Activated T-cell treated with anti-CD3 and anti-CD28 coated beads, Interleukin-2, amount 50 U/mL, for 72 hours (primary cell): ENCODE data around the gene ANKRD44. TPM values are rescaled to one million over a fixed set of nuclear protein-coding genes. Genes with fewer than 3 reads are reported as not detected.

Source experiments
- ATAC-seq, 2 donors: fragments of 150-1000 bp; cut with Tn5 transposase; replicated peaks in 1 of 2; 2 replicates each; pipeline ENCODE4 v1.10.0; 2021; ENCODE audit warnings: moderate library complexity in 2 of 2, mild to moderate bottlenecking in 1 of 2
- DNase-seq, 2 donors: peaks; one replicate each; pipeline ENCODE4 v3.0.0; 2021 to 2022; ENCODE audit warnings: mixed read lengths in 1 of 2
- H3K27ac Mint-ChIP-seq: one replicate; pipeline ENCODE4 v1.8.0; 2022; ENCODE audit warnings: mild to moderate bottlenecking, moderate library complexity, mixed read lengths
- H3K27me3 Mint-ChIP-seq: one replicate; pipeline ENCODE4 v1.8.0; 2022; ENCODE audit warnings: low read depth, mixed read lengths
- H3K36me3 Mint-ChIP-seq, 2 donors: one replicate each; pipeline ENCODE4 v1.8.0; 2022; ENCODE audit warnings: mixed read lengths in 2 of 2, mild to moderate bottlenecking in 1 of 2; ENCODE audit not compliant: insufficient read depth in 2 of 2
- H3K4me1 Mint-ChIP-seq: one replicate; pipeline ENCODE4 v1.8.0; 2022; ENCODE audit warnings: low read depth, mixed read lengths
- H3K4me3 Mint-ChIP-seq, 2 donors: one replicate each; pipeline ENCODE4 v1.8.0; 2022; ENCODE audit warnings: mild to moderate bottlenecking in 2 of 2, mixed read lengths in 2 of 2, moderate library complexity in 2 of 2
- H3K9me3 Mint-ChIP-seq, 2 donors: one replicate each; pipeline ENCODE4 v1.8.0; 2022; ENCODE audit warnings: mixed read lengths in 2 of 2
- total RNA-seq, 2 donors: library from RNA; stranded (reverse); gene quantifications; one replicate each; pipeline ENCODE4 v1.2.3, GENCODE V29; 2022

The ANKRD44 gene
- total RNA-seq, 2 donors from 2014 or later: 114 to 141 TPM

- Mint-ChIP-seq H3K4me3 (no peak overlapping the region), H3K27ac (peak overlapping the region; percentile 79), H3K27me3 (no peaks in the 10 kb centered on the region), H3K9me3 (no peaks in the 10 kb centered on the region), H3K36me3 (peaks cover 13 to 17% of the 10 kb centered on the region in 2 donors), H3K4me1 (peaks cover 57% of the 10 kb centered on the region)
- DNase-seq: no peak
- no peak for ATAC-seq
Measured at GRCh38 chr2:197181491-197181890, 129.1 kb downstream of the ANKRD44 start.

GRCh38 chr2:197179744-197180498 lies 130.7 kb downstream of the ANKRD44 start:
- Mint-ChIP-seq H3K4me1 (peaks cover 47% of the 10 kb centered on the region), H3K27me3 (no peaks in the 10 kb centered on the region), H3K36me3 (peaks cover 11 to 12% of the 10 kb centered on the region in 2 donors), H3K9me3 (no peaks in the 10 kb centered on the region), H3K4me3 (no peak overlapping the region), H3K27ac (no peak overlapping the region)
- DNase-seq (no peak), ATAC-seq (no peak)

GRCh38 chr2:197176522-197176921 lies 134.1 kb downstream of the ANKRD44 start:
- H3K27me3 Mint-ChIP-seq: no peaks in the 10 kb centered on the region
- H3K9me3 Mint-ChIP-seq: no peaks in the 10 kb centered on the region
- H3K27ac Mint-ChIP-seq: peak overlapping the region; percentile 40
- peaks cover 34% of the 10 kb centered on the region for H3K4me1 Mint-ChIP-seq
- DNase-seq (no peak), ATAC-seq (no peak)
- H3K36me3 Mint-ChIP-seq: peaks cover 0 to 14% of the 10 kb centered on the region in 2 donors
- H3K4me3 Mint-ChIP-seq: no peak overlapping the region

GRCh38 chr2:197174539-197175094 lies 136.0 kb downstream of the ANKRD44 start:
- H3K4me1 Mint-ChIP-seq: peaks cover 31% of the 10 kb centered on the region
- H3K4me3 Mint-ChIP-seq: no peak overlapping the region
- H3K27me3 Mint-ChIP-seq: no peaks in the 10 kb centered on the region
- peaks cover 1 to 14% of the 10 kb centered on the region in 2 donors for H3K36me3 Mint-ChIP-seq
- no peak overlapping the region for H3K27ac Mint-ChIP-seq
- ATAC-seq (peak; percentile 63 to 77), DNase-seq (no peak)
- H3K9me3 Mint-ChIP-seq: no peaks in the 10 kb centered on the region

GRCh38 chr2:197171582-197171981 lies 139.0 kb downstream of the ANKRD44 start:
- no peak for ATAC-seq
- peaks cover 1 to 16% of the 10 kb centered on the region in 2 donors for H3K36me3 Mint-ChIP-seq
- H3K27ac Mint-ChIP-seq: no peak overlapping the region

GRCh38 chr2:197170208-197170607 lies 140.4 kb downstream of the ANKRD44 start:
- H3K36me3 Mint-ChIP-seq: peaks cover 1 to 16% of the 10 kb centered on the region in 2 donors
- H3K27ac Mint-ChIP-seq: peak overlapping the region; percentile 74
- H3K4me1 Mint-ChIP-seq: peaks cover 59% of the 10 kb centered on the region

More at GRCh38 chr2:197171582-197171981, 139.0 kb downstream of the ANKRD44 start:
- Mint-ChIP-seq H3K9me3 (no peaks in the 10 kb centered on the region), H3K27me3 (no peaks in the 10 kb centered on the region), H3K4me3 (no peak overlapping the region), H3K4me1 (peaks cover 56% of the 10 kb centered on the region)
- no peak for DNase-seq

GRCh38 chr2:197168705-197169104 lies 141.9 kb downstream of the ANKRD44 start:
- Mint-ChIP-seq H3K27ac (peak overlapping the region; percentile 16), H3K27me3 (no peaks in the 10 kb centered on the region), H3K4me3 (peak overlapping the region in 1 of 2 donors; percentile 24)

More at GRCh38 chr2:197170208-197170607, 140.4 kb downstream of the ANKRD44 start:
- Mint-ChIP-seq H3K4me3 (no peak overlapping the region), H3K9me3 (no peaks in the 10 kb centered on the region), H3K27me3 (no peaks in the 10 kb centered on the region)
- DNase-seq (no peak), ATAC-seq (no peak)

GRCh38 chr2:197167608-197168314 lies 142.8 kb downstream of the ANKRD44 start:
- Mint-ChIP-seq H3K36me3 (peaks cover 1 to 15% of the 10 kb centered on the region in 2 donors), H3K27ac (peak overlapping the region; percentile 32), H3K4me1 (peaks cover 64% of the 10 kb centered on the region), H3K27me3 (no peaks in the 10 kb centered on the region), H3K9me3 (no peaks in the 10 kb centered on the region), H3K4me3 (peak overlapping the region in 1 of 2 donors; percentile 1)
- no peak for DNase-seq
- ATAC-seq: peak in 1 of 2 donors; percentile 23

More at GRCh38 chr2:197168705-197169104, 141.9 kb downstream of the ANKRD44 start:
- no peaks in the 10 kb centered on the region for H3K9me3 Mint-ChIP-seq
- H3K4me1 Mint-ChIP-seq: peaks cover 60% of the 10 kb centered on the region
- ATAC-seq: peak; percentile 83 to 89
- H3K36me3 Mint-ChIP-seq: peaks cover 1 to 18% of the 10 kb centered on the region in 2 donors
- peak; percentile 76 to 78 for DNase-seq

GRCh38 chr2:197165020-197165419 lies 145.6 kb downstream of the ANKRD44 start:
- H3K4me1 Mint-ChIP-seq: peaks cover 81% of the 10 kb centered on the region
- peak overlapping the region; percentile 39 for H3K27ac Mint-ChIP-seq
- H3K36me3 Mint-ChIP-seq: peaks cover 0 to 12% of the 10 kb centered on the region in 2 donors
- ATAC-seq (no peak), DNase-seq (no peak)
- H3K4me3 Mint-ChIP-seq: no peak overlapping the region
- H3K27me3 Mint-ChIP-seq: no peaks in the 10 kb centered on the region
- no peaks in the 10 kb centered on the region for H3K9me3 Mint-ChIP-seq

- Mint-ChIP-seq H3K9me3 (no peaks in the 10 kb centered on the region), H3K27ac (no peak overlapping the region), H3K4me3 (no peak overlapping the region), H3K4me1 (peaks cover 84% of the 10 kb centered on the region), H3K27me3 (no peaks in the 10 kb centered on the region), H3K36me3 (peaks cover 0 to 12% of the 10 kb centered on the region in 2 donors)
- ATAC-seq: no peak
- no peak for DNase-seq
Measured at GRCh38 chr2:197164141-197164754, 146.3 kb downstream of the ANKRD44 start.

GRCh38 chr2:197163712-197164140 lies 146.9 kb downstream of the ANKRD44 start:
- H3K27me3 Mint-ChIP-seq: no peaks in the 10 kb centered on the region
- ATAC-seq (no peak), DNase-seq (no peak)
- no peak overlapping the region for H3K4me3 Mint-ChIP-seq
- H3K9me3 Mint-ChIP-seq: no peaks in the 10 kb centered on the region
- H3K4me1 Mint-ChIP-seq: peaks cover 84% of the 10 kb centered on the region
- H3K36me3 Mint-ChIP-seq: peaks cover 0 to 15% of the 10 kb centered on the region in 2 donors
- no peak overlapping the region for H3K27ac Mint-ChIP-seq

- Mint-ChIP-seq H3K9me3 (no peaks in the 10 kb centered on the region), H3K4me1 (peaks cover 73% of the 10 kb centered on the region), H3K36me3 (peaks cover 0 to 14% of the 10 kb centered on the region in 2 donors), H3K27me3 (no peaks in the 10 kb centered on the region), H3K27ac (peak overlapping the region; percentile 90), H3K4me3 (no peak overlapping the region)
- DNase-seq (no peak), ATAC-seq (no peak)
Measured at GRCh38 chr2:197161774-197162173, 148.8 kb downstream of the ANKRD44 start.
